K562 (cell line): Measurements from ENCODE around the gene CDK11B. TPM values are rescaled to one million over a fixed set of nuclear protein-coding genes. Genes with fewer than 3 reads are reported as not detected.

ENCODE experiments used
- ATAC-seq: fragments of 200-7000 bp; cut with Tn5 transposase; 3 replicates; pipeline ENCODE4 v1.9.1; 2020; ENCODE audit warnings: moderate library complexity
- BruUV-seq: library from RNA; stranded (reverse); fragments of 400-500 nt; replicated peaks from 2 replicates; lab custom pipeline; 2021; lab: Mats Ljungman, UMichigan
- CTCF ChIA-PET: fragments of 300-600 bp; formaldehyde crosslinking; extraction: SDS; loops from one replicate; lab custom pipeline; 2021; ENCODE audit warnings: low intra/inter-chr PET ratio; lab: Yijun Ruan, JAX
- POLR2A ChIA-PET: fragments of 300-600, 350-650 bp; sonication (Branson Sonifier 250); formaldehyde crosslinking; extraction: SDS; loops from one replicate; lab custom pipeline; 2021; ENCODE audit warnings: antibody characterized with exemption, inconsistent platforms; lab: Yijun Ruan, JAX
- DNase-seq, 4 experiments: peaks; one replicate each; pipeline versions ENCODE4 v3.0.0 to v3.0.0-alpha.2; 2011 to 2018; ENCODE audit warnings: low spot score in 3 of 4, mixed read lengths in 3 of 4; ENCODE audit errors: extremely low read depth in 1 of 4
- FAIRE-seq: peaks from 2 replicates; lab custom pipeline; 2011; peaks lifted over from hg19 to GRCh38; lab: Jason Lieb, UNC
- H2AFZ ChIP-seq: 2 replicates; pipeline ENCODE4 v1.6.0; 2011; ENCODE audit warnings: low read depth, low read length, control low read depth, inconsistent platforms
- H3K27ac ChIP-seq: fragments of 200-600 bp; 3 replicates; pipeline ENCODE4 v1.8.0; 2011; ENCODE audit warnings: low read depth, mild to moderate bottlenecking, control low read depth, inconsistent platforms, low read length, moderate library complexity, mixed read lengths; ENCODE audit errors: extremely low read depth
- H3K27me3 ChIP-seq, 2 experiments: fragments of 300-600 bp in 1 of 2; 2 replicates in 1 of 2; 3 replicates in 1 of 2; pipeline versions ENCODE4 v1.6.0 to v1.8.0; 2011; ENCODE audit warnings: inconsistent platforms in 2 of 2, low read length in 2 of 2, mild to moderate bottlenecking in 1 of 2, mixed read lengths in 1 of 2, moderate library complexity in 1 of 2; ENCODE audit not compliant: control insufficient read depth in 2 of 2, insufficient read depth in 2 of 2
- H3K36me3 ChIP-seq: fragments of 300-600 bp; 3 replicates; pipeline ENCODE4 v1.8.0; 2011; ENCODE audit warnings: mild to moderate bottlenecking, low read length, inconsistent platforms; ENCODE audit not compliant: control insufficient read depth, insufficient read depth
- H3K4me1 ChIP-seq, 2 experiments: fragments of 200-600 bp in 1 of 2; replicated peaks in 1 of 2; 2 replicates in 1 of 2; 3 replicates in 1 of 2; pipeline versions ENCODE4 v1.5.1 to v1.8.0; 2011; ENCODE audit warnings: inconsistent platforms in 2 of 2, low read length in 2 of 2, mild to moderate bottlenecking in 1 of 2, mixed read lengths in 1 of 2, moderate library complexity in 1 of 2; ENCODE audit not compliant: control insufficient read depth in 2 of 2, insufficient read depth in 2 of 2
- H3K4me2 ChIP-seq: 2 replicates; pipeline ENCODE4 v1.6.1; 2011; ENCODE audit warnings: low read length, control low read depth, inconsistent platforms, mixed read lengths; ENCODE audit not compliant: insufficient read depth
- H3K4me3 ChIP-seq: fragments of 200-600 bp; sonication (generic), shearing (Covaris generic); 2 replicates; pipeline ENCODE4 v1.5.1; 2016; ENCODE audit warnings: control low read depth, inconsistent platforms
- H3K79me2 ChIP-seq: fragments of 200-600 bp; 3 replicates; pipeline ENCODE4 v1.8.0; 2011; ENCODE audit warnings: low read length, inconsistent platforms; ENCODE audit not compliant: control insufficient read depth, insufficient read depth
- H3K9ac ChIP-seq, 2 experiments: 2 replicates each; pipeline versions ENCODE4 v1.6.0 to v1.6.1; 2011; ENCODE audit warnings: low read depth in 2 of 2, low read length in 2 of 2, control low read depth in 1 of 2, inconsistent platforms in 1 of 2, mild to moderate bottlenecking in 1 of 2, mixed read lengths in 1 of 2; ENCODE audit not compliant: insufficient read depth in 1 of 2
- H3K9me1 ChIP-seq: one replicate; pipeline ENCODE4 v1.6.0; 2011; ENCODE audit warnings: inconsistent platforms, mild to moderate bottlenecking, low read length, moderate library complexity; ENCODE audit not compliant: control insufficient read depth, insufficient read depth
- H3K9me3 ChIP-seq: replicated peaks from 2 replicates; pipeline ENCODE4 v1.5.1; 2011; ENCODE audit warnings: low read depth, low read length, inconsistent platforms; ENCODE audit not compliant: control insufficient read depth, insufficient read depth
- H4K20me1 ChIP-seq: replicated peaks from 2 replicates; pipeline ENCODE4 v1.6.1; 2011; ENCODE audit warnings: low read length, inconsistent platforms, mixed read lengths; ENCODE audit not compliant: control insufficient read depth, insufficient read depth
- ERF ChIP-seq: fragments of 450-650 bp; formaldehyde crosslinking; IDR thresholded peaks from 2 replicates; pipeline ENCODE4 v1.4.0; 2020; ENCODE audit warnings: mild to moderate bottlenecking, mixed read lengths
- FOXA1 ChIP-seq: fragments of 450-650 bp; IDR thresholded peaks from 2 replicates; pipeline ENCODE4 v1.6.1; 2016; ENCODE audit warnings: mild to moderate bottlenecking, borderline replicate concordance
- KLF10 ChIP-seq: fragments of 250-450 bp; sonication (Bioruptor Pico); IDR thresholded peaks from 2 replicates; pipeline ENCODE4 v1.6.1; 2021; ENCODE audit warnings: matching md5 sums
- MCM7 ChIP-seq, 2 experiments: fragments of 450-650 bp; IDR thresholded peaks; 2 replicates each; pipeline ENCODE4 v1.6.1; 2016 to 2018
- NFRKB ChIP-seq: fragments of 450-650 bp; IDR thresholded peaks from 2 replicates; pipeline ENCODE4 v1.6.1; 2016; ENCODE audit warnings: low read depth
- PML ChIP-seq: IDR thresholded peaks from 2 replicates; pipeline ENCODE4 v1.6.1; 2012; ENCODE audit warnings: low read length, inconsistent platforms
- TGIF2 ChIP-seq: sonication (generic); formaldehyde crosslinking; IDR thresholded peaks from 2 replicates; pipeline ENCODE4 v1.8.1; 2022; ENCODE audit warnings: mild to moderate bottlenecking, missing genetic modification reagents, moderate library complexity
- ZNF263 ChIP-seq: sonication (generic); formaldehyde crosslinking; IDR thresholded peaks from 2 replicates; pipeline ENCODE4 v1.8.0; 2022; ENCODE audit warnings: mild to moderate bottlenecking, missing genetic modification reagents, borderline replicate concordance
- WGBS: fragments of 100-300 bp; shearing (Covaris generic); methylation state at CpG from one replicate; pipeline ENCODE4 v1.1.6; 2016; ENCODE audit warnings: low coverage, mixed read lengths; ENCODE audit not compliant: insufficient coverage; ENCODE audit errors: missing lambda C conversion rate; 5-methylcytosine and 5-hydroxymethylcytosine counted together
- in situ Hi-C: fragments of 300-500 bp; cut with MboI; formaldehyde crosslinking; loops from 4 replicates; pipeline ENCODE4 v1.15.0; 2018; ENCODE audit warnings: inconsistent platforms, mixed read lengths
- intact Hi-C: fragments of 100-400 bp; cut with micrococcal nuclease; formaldehyde crosslinking; loops from 2 replicates; pipeline ENCODE4 v1.14.2; 2022
- polyA plus RNA-seq, 8 experiments: library from polyadenylated mRNA; depleted of rRNA in 4 of 8; stranded (reverse) in 5 of 8; unstranded in 3 of 8; fragments of >200 nt; fragmentation: Nextera tagmentation in 2 of 8; fragmentation: Illumina TruSeq in 1 of 8; extraction: Ambion mirVana in 2 of 8; extraction: Trizol in 1 of 8; gene quantifications; 2 replicates each; pipeline versions ENCODE4 v1.2.1 to v1.2.3, GENCODE V29; 2011 to 2014; ENCODE audit warnings: inconsistent platforms in 1 of 8, missing spikeins in 1 of 8
- total RNA-seq, 7 experiments: library from RNA; depleted of rRNA in 6 of 7; stranded (reverse); fragments of >200 nt in 6 of 7; fragmentation: Illumina TruSeq in 2 of 7; extraction: Trizol in 2 of 7; gene quantifications; 2 replicates each; pipeline versions ENCODE4 v1.2.1 to v1.2.3, GENCODE V29; 2011 to 2021; ENCODE audit warnings: low replicate concordance in 1 of 7
- TF ChIP-seq, protein P1 (sequence below), 2 experiments: fragments of 450-650 bp in 1 of 2; sonication (generic) in 1 of 2; formaldehyde crosslinking in 1 of 2; IDR thresholded peaks; 2 replicates each; pipeline versions ENCODE4 v1.7.1 to v1.9.0; 2016 to 2022; ENCODE audit warnings: inconsistent platforms in 1 of 2, mild to moderate bottlenecking in 1 of 2, missing genetic modification reagents in 1 of 2
- TF ChIP-seq, protein P2 (sequence below): fragments of 450-650 bp; formaldehyde crosslinking; IDR thresholded peaks from 2 replicates; pipeline ENCODE4 v1.4.0; 2020; ENCODE audit warnings: mild to moderate bottlenecking
- TF ChIP-seq, protein P3 (sequence below), 2 experiments: fragments of 450-650 bp in 1 of 2; sonication (generic) in 1 of 2; formaldehyde crosslinking; conservative IDR thresholded peaks; 2 replicates each; pipeline versions ENCODE4 v1.4.0 to v1.8.1; 2020 to 2022; ENCODE audit warnings: mild to moderate bottlenecking in 1 of 2, missing genetic modification reagents in 1 of 2

The CDK11B gene
- total and polyA plus RNA-seq, 9 of the 15 experiments (the other 6 are each of a cell fraction or from before 2014, with no cell fraction given), result 2.8 to 52.2 (median 19.5) TPM

DNA sequence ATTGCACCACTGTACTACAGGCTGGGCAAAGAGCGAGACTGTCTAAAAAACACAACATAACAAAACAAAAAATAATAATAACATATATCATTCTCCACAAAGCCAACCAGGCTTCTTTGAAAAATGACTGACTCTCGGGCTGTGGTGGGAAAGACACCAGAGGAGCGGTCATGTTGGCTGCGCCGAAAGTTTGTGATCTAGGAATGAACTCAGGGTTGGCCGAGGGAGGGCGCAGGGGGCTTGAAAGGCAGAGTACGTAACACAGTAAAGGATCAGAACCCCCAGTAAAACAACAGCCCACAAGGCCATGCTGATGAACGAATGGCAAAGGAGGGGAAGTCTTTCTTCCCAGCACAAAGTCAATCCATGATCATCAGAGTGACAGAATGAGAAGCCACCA lies 29.0 kb upstream of the CDK11B start:
- BruUV-seq, result no TSS peak
- WGBS, result 95% methylated on average over 9 of the region's 9 CpGs
- DNase-seq, result peak in 2 of 4 experiments; percentile 5 to 6
- H3K36me3 ChIP-seq, result no peaks in the 10 kb centered on the region
- ChIA-PET CTCF (no interaction called here), POLR2A (no interaction called here)
- no peak for FAIRE-seq
- H3K4me3 ChIP-seq, result no peak overlapping the region
- ATAC-seq, result no peak
- no peaks in the 10 kb centered on the region for H3K27me3 ChIP-seq
- no peaks in the 10 kb centered on the region for H4K20me1 ChIP-seq
- peaks cover 0 to 24% of the 10 kb centered on the region in 2 experiments; a peak in 3 of 5 replicates for H3K4me1 ChIP-seq
- intact Hi-C loops (no loop called here), in situ Hi-C loops (loop anchor here (5.0 kb wide), 1 partner anchor 54 kb away; no protein-coding TSS in a partner anchor)
- no peaks in the 10 kb centered on the region for H3K9me1 ChIP-seq
- H3K9me3 ChIP-seq, result peaks cover 4% of the 10 kb centered on the region; the same call in 1 of the 2 replicates
- H3K27ac ChIP-seq, result no peak overlapping the region
- no peak overlapping the region for H2AFZ ChIP-seq
- no peak overlapping the region for H3K4me2 ChIP-seq
- peak overlapping the region in 1 of 2 experiments; percentile 20; a peak in 1 of 4 replicates for H3K9ac ChIP-seq
- H3K79me2 ChIP-seq, result peaks cover 26% of the 10 kb centered on the region
- TF ChIP-seq NFRKB (no peak), FOXA1 (no peak), KLF10 (CRISPR knock-in tag) (no peak), ERF (CRISPR knock-in tag) (no peak), ZNF263 (CRISPR knock-in tag) (no peak), MCM7 (IDR thresholded peaks at IDR 0.05) (no peak), TGIF2 (CRISPR knock-in tag) (no peak), PML (no peak)
- TF ChIP-seq, protein P1, sequence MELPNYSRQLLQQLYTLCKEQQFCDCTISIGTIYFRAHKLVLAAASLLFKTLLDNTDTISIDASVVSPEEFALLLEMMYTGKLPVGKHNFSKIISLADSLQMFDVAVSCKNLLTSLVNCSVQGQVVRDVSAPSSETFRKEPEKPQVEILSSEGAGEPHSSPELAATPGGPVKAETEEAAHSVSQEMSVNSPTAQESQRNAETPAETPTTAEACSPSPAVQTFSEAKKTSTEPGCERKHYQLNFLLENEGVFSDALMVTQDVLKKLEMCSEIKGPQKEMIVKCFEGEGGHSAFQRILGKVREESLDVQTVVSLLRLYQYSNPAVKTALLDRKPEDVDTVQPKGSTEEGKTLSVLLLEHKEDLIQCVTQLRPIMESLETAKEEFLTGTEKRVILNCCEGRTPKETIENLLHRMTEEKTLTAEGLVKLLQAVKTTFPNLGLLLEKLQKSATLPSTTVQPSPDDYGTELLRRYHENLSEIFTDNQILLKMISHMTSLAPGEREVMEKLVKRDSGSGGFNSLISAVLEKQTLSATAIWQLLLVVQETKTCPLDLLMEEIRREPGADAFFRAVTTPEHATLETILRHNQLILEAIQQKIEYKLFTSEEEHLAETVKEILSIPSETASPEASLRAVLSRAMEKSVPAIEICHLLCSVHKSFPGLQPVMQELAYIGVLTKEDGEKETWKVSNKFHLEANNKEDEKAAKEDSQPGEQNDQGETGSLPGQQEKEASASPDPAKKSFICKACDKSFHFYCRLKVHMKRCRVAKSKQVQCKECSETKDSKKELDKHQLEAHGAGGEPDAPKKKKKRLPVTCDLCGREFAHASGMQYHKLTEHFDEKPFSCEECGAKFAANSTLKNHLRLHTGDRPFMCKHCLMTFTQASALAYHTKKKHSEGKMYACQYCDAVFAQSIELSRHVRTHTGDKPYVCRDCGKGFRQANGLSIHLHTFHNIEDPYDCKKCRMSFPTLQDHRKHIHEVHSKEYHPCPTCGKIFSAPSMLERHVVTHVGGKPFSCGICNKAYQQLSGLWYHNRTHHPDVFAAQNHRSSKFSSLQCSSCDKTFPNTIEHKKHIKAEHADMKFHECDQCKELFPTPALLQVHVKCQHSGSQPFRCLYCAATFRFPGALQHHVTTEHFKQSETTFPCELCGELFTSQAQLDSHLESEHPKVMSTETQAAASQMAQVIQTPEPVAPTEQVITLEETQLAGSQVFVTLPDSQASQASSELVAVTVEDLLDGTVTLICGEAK (IDR thresholded peaks at IDR 0.05), result no peak
- TF ChIP-seq, protein P1 (CRISPR knock-in tag; IDR thresholded peaks at IDR 0.05), result no peak
- TF ChIP-seq, protein P2, sequence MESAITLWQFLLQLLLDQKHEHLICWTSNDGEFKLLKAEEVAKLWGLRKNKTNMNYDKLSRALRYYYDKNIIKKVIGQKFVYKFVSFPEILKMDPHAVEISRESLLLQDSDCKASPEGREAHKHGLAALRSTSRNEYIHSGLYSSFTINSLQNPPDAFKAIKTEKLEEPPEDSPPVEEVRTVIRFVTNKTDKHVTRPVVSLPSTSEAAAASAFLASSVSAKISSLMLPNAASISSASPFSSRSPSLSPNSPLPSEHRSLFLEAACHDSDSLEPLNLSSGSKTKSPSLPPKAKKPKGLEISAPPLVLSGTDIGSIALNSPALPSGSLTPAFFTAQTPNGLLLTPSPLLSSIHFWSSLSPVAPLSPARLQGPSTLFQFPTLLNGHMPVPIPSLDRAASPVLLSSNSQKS (CRISPR knock-in tag), result no peak
- TF ChIP-seq, protein P3, sequence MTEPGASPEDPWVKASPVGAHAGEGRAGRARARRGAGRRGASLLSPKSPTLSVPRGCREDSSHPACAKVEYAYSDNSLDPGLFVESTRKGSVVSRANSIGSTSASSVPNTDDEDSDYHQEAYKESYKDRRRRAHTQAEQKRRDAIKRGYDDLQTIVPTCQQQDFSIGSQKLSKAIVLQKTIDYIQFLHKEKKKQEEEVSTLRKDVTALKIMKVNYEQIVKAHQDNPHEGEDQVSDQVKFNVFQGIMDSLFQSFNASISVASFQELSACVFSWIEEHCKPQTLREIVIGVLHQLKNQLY (CRISPR knock-in tag; conservative IDR thresholded peaks at IDR 0.05), result no peak
